D721Med (cell line): ENCODE data around the gene S1PR4.
A peak's percentile ranks its signal among the peaks of the same experiment; 100 is the strongest.

Experiments used
- DNase-seq: peaks from one replicate; pipeline ENCODE4 v3.0.0; 2011; ENCODE audit warnings: low spot score; ENCODE audit not compliant: insufficient read length
- FAIRE-seq: peaks from 2 replicates; lab custom pipeline; 2011; peaks lifted over from hg19 to GRCh38; lab: Jason Lieb, UNC
- TF ChIP-seq, protein P1 (sequence below): IDR thresholded peaks from 2 replicates; pipeline ENCODE4 v1.5.1; 2012; ENCODE audit warnings: mild to moderate bottlenecking, control low read depth; ENCODE audit not compliant: insufficient read depth; ENCODE audit errors: missing control alignments

S1PR4 gene

GRCh38 chr19:3146677-3147100, 31.9 kb upstream of the S1PR4 start:
- FAIRE-seq: no peak
- TF ChIP-seq, protein P1, sequence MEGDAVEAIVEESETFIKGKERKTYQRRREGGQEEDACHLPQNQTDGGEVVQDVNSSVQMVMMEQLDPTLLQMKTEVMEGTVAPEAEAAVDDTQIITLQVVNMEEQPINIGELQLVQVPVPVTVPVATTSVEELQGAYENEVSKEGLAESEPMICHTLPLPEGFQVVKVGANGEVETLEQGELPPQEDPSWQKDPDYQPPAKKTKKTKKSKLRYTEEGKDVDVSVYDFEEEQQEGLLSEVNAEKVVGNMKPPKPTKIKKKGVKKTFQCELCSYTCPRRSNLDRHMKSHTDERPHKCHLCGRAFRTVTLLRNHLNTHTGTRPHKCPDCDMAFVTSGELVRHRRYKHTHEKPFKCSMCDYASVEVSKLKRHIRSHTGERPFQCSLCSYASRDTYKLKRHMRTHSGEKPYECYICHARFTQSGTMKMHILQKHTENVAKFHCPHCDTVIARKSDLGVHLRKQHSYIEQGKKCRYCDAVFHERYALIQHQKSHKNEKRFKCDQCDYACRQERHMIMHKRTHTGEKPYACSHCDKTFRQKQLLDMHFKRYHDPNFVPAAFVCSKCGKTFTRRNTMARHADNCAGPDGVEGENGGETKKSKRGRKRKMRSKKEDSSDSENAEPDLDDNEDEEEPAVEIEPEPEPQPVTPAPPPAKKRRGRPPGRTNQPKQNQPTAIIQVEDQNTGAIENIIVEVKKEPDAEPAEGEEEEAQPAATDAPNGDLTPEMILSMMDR: peak; percentile 34
- no peak for DNase-seq

DNA sequence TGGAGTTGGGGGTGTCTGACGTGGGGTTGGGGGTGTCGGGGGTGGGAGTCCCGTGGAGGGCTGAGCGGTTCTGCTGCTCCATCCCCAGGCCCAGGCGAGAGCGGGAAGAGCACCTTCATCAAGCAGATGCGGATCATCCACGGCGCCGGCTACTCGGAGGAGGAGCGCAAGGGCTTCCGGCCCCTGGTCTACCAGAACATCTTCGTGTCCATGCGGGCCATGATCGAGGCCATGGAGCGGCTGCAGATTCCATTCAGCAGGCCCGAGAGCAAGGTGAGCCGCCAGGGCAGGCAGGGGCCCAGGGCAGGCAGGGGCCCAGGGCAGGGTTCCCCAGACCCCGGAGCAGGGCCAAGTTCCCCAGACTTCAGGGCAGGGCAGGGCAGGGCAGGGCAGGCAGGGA, 30.1 kb upstream of the S1PR4 start:
- TF ChIP-seq, protein P1: no peak
- FAIRE-seq (no peak), DNase-seq (no peak)

DNA sequence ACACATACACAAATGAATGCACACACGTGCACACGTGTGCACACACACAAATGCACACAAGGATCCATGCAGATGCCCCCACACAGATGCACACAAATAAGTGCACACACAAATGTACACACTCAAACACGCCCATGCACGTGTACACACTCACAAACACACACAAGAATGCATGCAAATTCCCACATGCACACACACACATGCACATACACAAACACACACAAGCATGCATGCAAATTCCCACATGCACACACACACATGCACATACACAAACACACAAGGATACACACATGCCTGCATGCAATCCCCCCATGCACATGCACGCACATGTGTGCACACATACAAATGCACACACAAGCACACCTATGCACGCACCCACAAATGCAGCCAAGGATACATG, 29.5 kb upstream of the S1PR4 start:
- FAIRE-seq: no peak
- TF ChIP-seq, protein P1: no peak
- DNase-seq: no peak

DNA sequence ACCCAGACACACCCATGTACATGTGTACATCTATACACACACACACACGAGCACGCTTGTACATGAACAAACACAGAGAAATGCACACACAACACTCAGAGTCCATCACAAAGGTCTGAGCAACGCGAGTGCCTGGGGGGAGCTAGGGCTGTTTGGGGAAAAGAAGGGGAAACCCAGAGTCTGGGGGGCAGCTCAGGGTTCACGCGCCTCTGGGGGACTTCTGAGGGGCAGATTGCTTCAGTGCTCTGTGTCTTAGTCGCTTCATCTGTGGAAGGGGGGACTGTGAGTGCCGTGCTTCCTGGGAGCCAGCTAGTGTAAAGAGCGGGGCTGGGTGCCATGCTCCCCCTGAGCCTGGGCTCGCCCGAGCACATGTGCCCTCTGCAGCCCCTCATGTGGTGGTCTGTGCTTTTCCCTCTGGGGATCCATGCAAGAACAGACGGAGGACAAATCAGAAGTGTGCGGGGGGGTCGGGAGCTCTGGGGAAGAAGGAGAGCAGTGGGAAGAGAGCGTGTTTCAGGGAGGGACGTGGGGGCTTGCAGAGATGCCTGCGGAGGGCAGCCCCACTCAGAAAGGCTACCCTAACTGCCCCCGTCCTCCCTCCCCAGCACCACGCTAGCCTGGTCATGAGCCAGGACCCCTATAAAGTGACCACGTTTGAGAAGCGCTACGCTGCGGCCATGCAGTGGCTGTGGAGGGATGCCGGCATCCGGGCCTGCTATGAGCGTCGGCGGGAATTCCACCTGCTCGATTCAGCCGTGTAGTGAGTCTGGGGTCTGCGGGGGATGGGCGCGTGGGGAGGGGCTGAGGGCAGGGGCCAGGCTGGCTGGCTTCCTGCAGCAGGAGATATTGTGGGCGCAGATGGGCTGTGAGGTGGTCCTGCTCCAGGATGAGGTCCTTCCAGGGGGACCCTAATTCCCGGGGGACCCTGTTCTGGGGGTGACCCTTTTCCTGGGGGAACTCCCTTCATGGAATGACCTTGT, 28.8 kb upstream of the S1PR4 start:
- FAIRE-seq: no peak

DNA sequence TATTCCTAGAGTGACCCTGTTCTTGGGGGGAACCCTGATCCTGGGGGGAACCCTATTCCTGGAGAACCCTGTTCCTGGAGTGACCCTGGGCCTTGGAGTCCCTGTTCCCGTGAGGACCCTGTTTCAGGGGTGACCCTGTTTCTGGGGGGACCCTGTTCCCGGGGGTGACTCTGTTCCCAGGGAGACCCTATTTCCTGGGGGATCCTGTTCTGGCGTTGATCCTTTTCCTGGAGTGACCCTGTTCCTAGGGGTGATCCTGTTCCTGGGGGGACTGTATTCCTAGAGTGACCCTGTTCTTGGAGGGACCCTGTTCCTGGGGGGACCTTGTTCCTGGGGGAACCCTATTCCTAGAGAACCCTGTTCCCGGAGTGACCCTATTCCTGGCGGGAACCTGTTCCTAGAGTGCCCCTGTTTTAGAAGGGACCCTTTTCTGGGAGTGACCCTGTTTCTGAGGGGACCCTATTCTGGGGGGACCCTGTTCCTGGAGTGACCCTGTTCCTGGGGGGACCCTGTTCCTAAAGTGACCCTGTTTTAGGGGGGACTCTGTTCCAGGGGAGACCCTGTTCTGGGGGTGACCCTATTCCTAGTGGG, 27.7 kb upstream of the S1PR4 start:
- FAIRE-seq: no peak
- no peak for DNase-seq
- TF ChIP-seq, protein P1: no peak

More for the DNA sequence above, 28.8 kb upstream of the S1PR4 start:
- DNase-seq: no peak
- TF ChIP-seq, protein P1: no peak

DNA sequence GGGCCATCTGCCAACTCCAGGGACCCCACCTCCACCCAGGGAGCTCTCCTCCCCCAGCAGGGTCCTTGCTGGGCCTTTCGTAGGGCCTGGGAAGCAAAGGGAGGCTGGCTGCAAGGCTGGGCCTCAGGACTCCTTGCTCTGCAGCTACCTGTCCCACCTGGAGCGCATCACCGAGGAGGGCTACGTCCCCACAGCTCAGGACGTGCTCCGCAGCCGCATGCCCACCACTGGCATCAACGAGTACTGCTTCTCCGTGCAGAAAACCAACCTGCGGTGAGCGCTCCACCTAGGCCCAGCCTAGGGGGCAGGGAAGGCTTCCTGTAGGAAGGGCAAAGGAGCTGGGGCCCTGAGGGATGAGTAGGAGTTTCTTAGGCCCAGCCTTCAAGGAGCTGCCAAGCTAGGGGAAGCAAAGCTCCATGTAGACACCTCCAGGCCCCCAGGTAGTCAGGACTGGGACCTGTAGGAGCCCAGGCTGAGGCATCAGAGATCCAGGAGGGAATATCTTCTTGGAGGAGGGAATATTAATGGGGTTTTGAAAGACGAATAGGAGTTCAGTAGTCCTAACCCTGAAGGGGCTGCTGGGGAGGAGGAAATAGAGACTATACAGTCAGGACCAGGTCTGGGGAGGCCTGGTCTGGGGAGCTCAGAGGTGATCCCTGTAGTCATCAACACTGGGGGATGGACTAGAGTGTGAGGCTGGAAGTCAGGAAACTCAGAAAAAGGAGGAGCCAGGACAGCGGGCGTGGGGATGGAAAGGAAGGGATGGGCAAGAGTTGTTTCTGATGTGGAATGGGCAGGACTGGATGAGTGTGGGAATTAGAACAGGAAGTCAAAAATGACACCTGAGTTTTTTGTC, 26.8 kb upstream of the S1PR4 start:
- TF ChIP-seq, protein P1: no peak
- no peak for FAIRE-seq
- DNase-seq: no peak
